Activated CD4-positive, alpha-beta T cell treated with anti-CD3 and anti-CD28 coated beads, Interleukin-2, amount 10 ng/mL, durations not matched to agents 24 days and 14 days (primary cell): Measurements from ENCODE around the gene CEMIP. TPM values are rescaled to one million over a fixed set of nuclear protein-coding genes. Genes with fewer than 3 reads are reported as not detected.

Experiments
- DNase-seq: peaks from one replicate; pipeline ENCODE4 v3.0.0; 2022
- H3K27ac Mint-ChIP-seq: one replicate; pipeline ENCODE4 v1.8.0; 2022; ENCODE audit warnings: mild to moderate bottlenecking, mixed read lengths
- H3K27me3 Mint-ChIP-seq: one replicate; pipeline ENCODE4 v1.8.0; 2022; ENCODE audit warnings: mixed read lengths
- H3K36me3 Mint-ChIP-seq: one replicate; pipeline ENCODE4 v1.8.0; 2022; ENCODE audit warnings: low read depth, mild to moderate bottlenecking, mixed read lengths
- H3K4me1 Mint-ChIP-seq: one replicate; pipeline ENCODE4 v1.8.0; 2021; ENCODE audit warnings: mixed read lengths
- H3K4me3 Mint-ChIP-seq: one replicate; pipeline ENCODE4 v1.8.0; 2022; ENCODE audit warnings: mild to moderate bottlenecking, moderate library complexity, mixed read lengths
- H3K9me3 Mint-ChIP-seq: one replicate; pipeline ENCODE4 v1.8.0; 2021; ENCODE audit warnings: mixed read lengths
- intact Hi-C: fragments of 100-400 bp; cut with micrococcal nuclease; formaldehyde crosslinking; loops from one replicate; pipeline ENCODE4 v1.15.1; 2023
- total RNA-seq: library from RNA; stranded (reverse); gene quantifications from 2 replicates; pipeline ENCODE4 v1.2.3, GENCODE V29; 2022

Gene CEMIP
- total RNA-seq, 1 donor from 2014 or later = not detected

GRCh38 chr15:80921736-80922410 lies 142.7 kb downstream of the CEMIP start:
- Mint-ChIP-seq H3K4me3 (no peak overlapping the region), H3K27ac (no peak overlapping the region), H3K27me3 (no peaks in the 10 kb centered on the region), H3K4me1 (peaks cover 14% of the 10 kb centered on the region), H3K9me3 (no peaks in the 10 kb centered on the region), H3K36me3 (no peaks in the 10 kb centered on the region)
- intact Hi-C loops = no loop called here
- DNase-seq = no peak

GRCh38 chr15:80923668-80924067 lies 144.5 kb downstream of the CEMIP start:
- H3K4me3 Mint-ChIP-seq = no peak overlapping the region
- no peak overlapping the region for H3K27ac Mint-ChIP-seq
- peaks cover 14% of the 10 kb centered on the region for H3K4me1 Mint-ChIP-seq
- no peaks in the 10 kb centered on the region for H3K9me3 Mint-ChIP-seq
- H3K36me3 Mint-ChIP-seq = no peaks in the 10 kb centered on the region
- H3K27me3 Mint-ChIP-seq = no peaks in the 10 kb centered on the region
- intact Hi-C loops = no loop called here
- DNase-seq = no peak

- H3K9me3 Mint-ChIP-seq = no peaks in the 10 kb centered on the region
- H3K36me3 Mint-ChIP-seq = no peaks in the 10 kb centered on the region
- H3K27ac Mint-ChIP-seq = no peak overlapping the region
- intact Hi-C loops = no loop called here
- no peak for DNase-seq
- no peaks in the 10 kb centered on the region for H3K27me3 Mint-ChIP-seq
- peaks cover 14% of the 10 kb centered on the region for H3K4me1 Mint-ChIP-seq
- no peak overlapping the region for H3K4me3 Mint-ChIP-seq
These were observed 145.1 kb downstream of the CEMIP start for GRCh38 chr15:80924278-80924677.

DNA sequence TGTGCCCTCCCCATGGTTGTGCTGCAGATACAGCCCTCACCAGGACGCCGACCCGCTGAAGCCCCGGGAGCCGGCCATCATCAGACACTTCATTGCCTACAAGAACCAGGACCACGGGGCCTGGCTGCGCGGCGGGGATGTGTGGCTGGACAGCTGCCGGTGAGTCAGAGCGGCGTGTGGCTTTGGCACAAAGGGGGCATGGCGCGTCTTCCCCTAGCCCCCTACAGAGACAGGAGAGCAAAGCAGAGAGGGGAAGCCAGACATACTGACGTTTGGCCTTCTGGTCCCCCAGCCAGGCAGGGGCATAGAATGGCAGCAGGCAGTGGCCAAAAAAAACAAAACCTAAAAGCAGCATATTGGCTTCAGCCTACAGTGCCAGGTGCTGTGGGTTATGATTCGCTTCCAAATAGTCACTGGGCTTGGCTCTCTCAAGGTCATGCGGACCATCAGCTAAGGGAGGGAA lies 146.5 kb downstream of the CEMIP start:
- Mint-ChIP-seq H3K36me3 (no peaks in the 10 kb centered on the region), H3K27ac (no peak overlapping the region), H3K27me3 (no peaks in the 10 kb centered on the region), H3K4me1 (peaks cover 5% of the 10 kb centered on the region), H3K9me3 (no peaks in the 10 kb centered on the region), H3K4me3 (no peak overlapping the region)
- intact Hi-C loops = no loop called here
- no peak for DNase-seq

GRCh38 chr15:80926126-80926525 lies 147.0 kb downstream of the CEMIP start:
- Mint-ChIP-seq H3K4me3 (no peak overlapping the region), H3K27ac (no peak overlapping the region), H3K36me3 (no peaks in the 10 kb centered on the region), H3K4me1 (peaks cover 1% of the 10 kb centered on the region), H3K9me3 (no peaks in the 10 kb centered on the region), H3K27me3 (no peaks in the 10 kb centered on the region)
- no peak for DNase-seq
- intact Hi-C loops = no loop called here

DNA sequence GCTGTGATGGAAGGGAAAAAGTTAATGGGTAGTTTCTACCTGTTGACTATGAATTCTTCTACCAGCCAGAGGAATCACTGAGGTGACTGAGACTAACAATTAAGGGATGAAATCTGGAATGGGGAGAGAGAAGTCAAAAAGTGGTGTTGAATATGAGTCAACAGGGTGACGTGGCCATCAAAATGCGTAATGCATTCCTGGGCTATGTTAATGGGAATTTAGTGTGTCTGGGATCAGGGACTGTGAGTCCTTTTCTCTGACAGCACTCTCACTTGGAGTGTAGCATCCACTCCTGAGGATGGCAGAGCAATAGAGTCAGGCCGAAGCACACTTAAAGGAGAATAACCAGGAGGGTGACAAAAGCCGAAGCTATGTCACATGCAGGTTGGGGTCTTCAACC lies 150.1 kb downstream of the CEMIP start:
- Mint-ChIP-seq H3K27me3 (no peaks in the 10 kb centered on the region), H3K9me3 (no peaks in the 10 kb centered on the region), H3K4me3 (no peak overlapping the region), H3K36me3 (no peaks in the 10 kb centered on the region), H3K27ac (no peak overlapping the region), H3K4me1 (no peaks in the 10 kb centered on the region)
- intact Hi-C loops = no loop called here
- DNase-seq = no peak

DNA sequence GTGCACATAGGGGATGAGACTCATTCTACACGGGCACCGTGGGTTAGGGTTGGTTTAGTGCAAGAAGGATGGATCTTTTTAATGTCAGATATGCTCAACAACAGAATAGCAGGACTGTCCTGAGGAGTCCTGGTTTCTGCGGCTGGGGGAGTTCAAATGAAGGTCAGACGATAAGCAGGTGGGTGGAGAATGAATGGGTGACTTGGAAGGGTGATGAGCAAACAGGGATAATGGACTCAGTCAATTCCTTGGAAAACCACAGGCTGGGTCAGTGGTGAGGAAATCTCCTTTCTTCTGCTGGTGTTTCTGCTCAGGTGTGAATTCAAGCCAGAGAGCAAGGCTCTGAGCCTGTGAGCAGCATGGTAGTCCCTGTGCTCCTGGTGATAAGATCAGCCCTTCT lies 150.5 kb downstream of the CEMIP start:
- peaks cover 4% of the 10 kb centered on the region for H3K4me1 Mint-ChIP-seq
- no peaks in the 10 kb centered on the region for H3K9me3 Mint-ChIP-seq
- no peaks in the 10 kb centered on the region for H3K27me3 Mint-ChIP-seq
- intact Hi-C loops = no loop called here
- no peak overlapping the region for H3K4me3 Mint-ChIP-seq
- no peak overlapping the region for H3K27ac Mint-ChIP-seq
- no peak for DNase-seq
- H3K36me3 Mint-ChIP-seq = no peaks in the 10 kb centered on the region

DNA sequence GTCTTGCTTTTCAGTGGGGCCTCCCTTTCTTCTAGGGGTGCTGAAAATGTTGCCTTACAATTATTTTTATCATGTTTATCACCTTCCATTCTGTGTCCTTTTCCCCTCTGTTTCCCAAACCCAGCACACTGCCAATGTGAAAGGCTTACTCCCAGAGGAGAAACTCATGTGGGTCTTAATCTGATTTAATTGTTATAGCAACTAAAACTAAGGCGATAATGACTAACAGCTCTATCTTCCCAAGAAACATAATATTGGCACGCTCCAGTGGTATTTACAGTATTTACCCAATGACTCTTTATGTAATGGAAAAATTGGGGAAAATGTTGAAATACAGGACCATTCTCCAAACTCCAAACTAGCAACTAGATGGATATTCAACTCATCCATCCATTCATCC lies 152.0 kb downstream of the CEMIP start:
- peaks cover 7% of the 10 kb centered on the region for H3K4me1 Mint-ChIP-seq
- no peaks in the 10 kb centered on the region for H3K27me3 Mint-ChIP-seq
- H3K36me3 Mint-ChIP-seq = no peaks in the 10 kb centered on the region
- no peaks in the 10 kb centered on the region for H3K9me3 Mint-ChIP-seq
- DNase-seq = no peak
- intact Hi-C loops = no loop called here
- H3K27ac Mint-ChIP-seq = no peak overlapping the region
- H3K4me3 Mint-ChIP-seq = no peak overlapping the region

DNA sequence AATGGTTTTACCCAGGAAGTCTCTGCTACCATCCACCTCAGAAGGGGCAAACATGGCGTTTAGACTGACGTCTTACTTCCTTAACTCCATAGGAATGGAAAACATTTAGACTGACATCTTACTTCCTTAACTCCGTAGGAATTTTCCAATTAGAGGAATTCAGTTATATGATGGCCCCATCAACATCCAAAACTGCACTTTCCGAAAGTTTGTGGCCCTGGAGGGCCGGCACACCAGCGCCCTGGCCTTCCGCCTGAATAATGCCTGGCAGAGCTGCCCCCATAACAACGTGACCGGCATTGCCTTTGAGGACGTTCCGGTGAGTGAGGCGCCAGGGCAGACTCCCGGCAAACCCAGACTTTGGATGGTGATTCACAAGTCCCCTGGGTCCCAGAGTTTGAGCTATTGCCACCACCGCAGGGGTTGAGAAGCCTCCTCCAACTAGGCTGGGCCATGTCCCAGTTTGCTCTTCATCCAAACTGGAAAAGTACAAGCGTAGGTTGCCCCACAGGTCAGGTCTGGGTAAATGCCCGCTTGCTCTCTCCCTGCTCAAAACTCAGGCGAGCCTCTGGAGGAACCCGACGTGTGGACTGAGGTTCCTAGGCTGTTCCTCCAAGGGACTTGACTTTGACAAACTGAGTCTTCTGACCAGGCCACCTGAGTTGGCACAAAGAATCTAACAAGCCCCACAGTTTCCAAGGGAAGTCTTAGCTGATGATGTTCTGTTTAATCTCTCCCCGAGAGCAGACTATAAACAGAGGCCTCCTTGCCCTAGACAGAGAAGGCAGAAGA lies 152.7 kb downstream of the CEMIP start:
- H3K9me3 Mint-ChIP-seq = no peaks in the 10 kb centered on the region
- no peak overlapping the region for H3K4me3 Mint-ChIP-seq
- H3K27ac Mint-ChIP-seq = no peak overlapping the region
- DNase-seq = no peak
- peaks cover 7% of the 10 kb centered on the region for H3K4me1 Mint-ChIP-seq
- intact Hi-C loops = no loop called here
- no peaks in the 10 kb centered on the region for H3K27me3 Mint-ChIP-seq
- H3K36me3 Mint-ChIP-seq = no peaks in the 10 kb centered on the region

- Mint-ChIP-seq H3K4me3 (no peak overlapping the region), H3K36me3 (no peaks in the 10 kb centered on the region), H3K27ac (no peak overlapping the region), H3K9me3 (no peaks in the 10 kb centered on the region), H3K4me1 (peaks cover 7% of the 10 kb centered on the region), H3K27me3 (no peaks in the 10 kb centered on the region)
- DNase-seq = no peak
- intact Hi-C loops = no loop called here
These were observed 153.3 kb downstream of the CEMIP start for GRCh38 chr15:80932513-80932815.

- H3K36me3 Mint-ChIP-seq = no peaks in the 10 kb centered on the region
- H3K9me3 Mint-ChIP-seq = no peaks in the 10 kb centered on the region
- H3K4me3 Mint-ChIP-seq = no peak overlapping the region
These were observed 153.8 kb downstream of the CEMIP start for GRCh38 chr15:80932989-80933388.

GRCh38 chr15:80934761-80935221 lies 155.6 kb downstream of the CEMIP start:
- DNase-seq = no peak
- Mint-ChIP-seq H3K36me3 (no peaks in the 10 kb centered on the region), H3K27ac (no peak overlapping the region), H3K4me3 (no peak overlapping the region), H3K9me3 (no peaks in the 10 kb centered on the region), H3K27me3 (no peaks in the 10 kb centered on the region), H3K4me1 (peaks cover 7% of the 10 kb centered on the region)
- intact Hi-C loops = no loop called here

More at GRCh38 chr15:80932989-80933388, 153.8 kb downstream of the CEMIP start:
- H3K27me3 Mint-ChIP-seq = no peaks in the 10 kb centered on the region
- no peak overlapping the region for H3K27ac Mint-ChIP-seq
- H3K4me1 Mint-ChIP-seq = peaks cover 7% of the 10 kb centered on the region
- DNase-seq = no peak
- intact Hi-C loops = no loop called here

DNA sequence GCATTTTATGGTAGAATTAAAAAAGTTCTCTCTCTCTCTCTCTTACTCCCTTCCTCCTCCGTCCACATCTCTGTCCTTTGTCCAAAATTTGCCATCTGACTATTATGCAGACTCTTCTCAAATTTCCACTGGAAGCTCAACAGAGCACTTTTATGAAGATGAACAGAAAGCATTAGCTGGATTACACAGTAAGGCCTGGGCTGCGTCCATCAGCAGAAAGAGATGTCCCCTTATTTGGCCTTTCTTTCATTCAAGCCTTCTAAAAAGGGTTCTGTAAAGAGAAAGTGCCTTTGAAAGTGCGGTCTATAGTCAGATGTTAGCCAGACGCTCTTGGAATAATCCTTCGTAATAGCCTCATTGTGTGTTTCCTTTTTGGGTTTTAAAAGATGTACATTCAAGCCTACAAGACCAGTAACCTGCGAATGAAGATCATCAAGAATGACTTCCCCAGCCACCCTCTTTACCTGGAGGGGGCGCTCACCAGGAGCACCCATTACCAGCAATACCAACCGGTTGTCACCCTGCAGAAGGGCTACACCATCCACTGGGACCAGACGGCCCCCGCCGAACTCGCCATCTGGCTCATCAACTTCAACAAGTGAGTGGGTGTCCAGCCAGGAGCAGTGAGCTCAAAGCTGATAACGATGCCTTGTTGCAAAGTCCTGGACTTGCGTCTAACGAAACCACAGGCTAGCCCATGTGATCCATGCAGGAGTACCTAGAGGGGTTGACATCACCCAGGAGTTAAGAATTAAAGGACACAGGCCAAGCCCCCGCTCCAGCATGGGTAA lies 157.3 kb downstream of the CEMIP start:
- intact Hi-C loops = no loop called here

DNA sequence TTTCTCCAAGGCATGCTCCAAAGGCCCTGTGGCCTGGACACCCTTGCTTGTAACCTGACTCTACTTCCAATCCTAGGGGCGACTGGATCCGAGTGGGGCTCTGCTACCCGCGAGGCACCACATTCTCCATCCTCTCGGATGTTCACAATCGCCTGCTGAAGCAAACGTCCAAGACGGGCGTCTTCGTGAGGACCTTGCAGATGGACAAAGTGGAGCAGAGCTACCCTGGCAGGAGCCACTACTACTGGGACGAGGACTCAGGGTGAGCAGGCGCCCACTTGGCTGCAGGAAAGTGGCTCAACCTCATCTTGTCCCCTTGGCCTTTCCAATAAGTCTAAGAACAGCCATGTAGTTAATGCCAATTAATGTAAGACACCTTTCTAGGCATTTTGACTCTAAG lies 158.5 kb downstream of the CEMIP start:
- DNase-seq = no peak
- H3K27ac Mint-ChIP-seq = no peak overlapping the region
- intact Hi-C loops = no loop called here
- H3K9me3 Mint-ChIP-seq = no peaks in the 10 kb centered on the region
- H3K36me3 Mint-ChIP-seq = no peaks in the 10 kb centered on the region
- H3K4me3 Mint-ChIP-seq = no peak overlapping the region
- H3K4me1 Mint-ChIP-seq = peaks cover 7% of the 10 kb centered on the region
- H3K27me3 Mint-ChIP-seq = no peaks in the 10 kb centered on the region

More for the DNA sequence above, 157.3 kb downstream of the CEMIP start:
- no peak for DNase-seq
- no peaks in the 10 kb centered on the region for H3K9me3 Mint-ChIP-seq
- no peaks in the 10 kb centered on the region for H3K27me3 Mint-ChIP-seq
- no peak overlapping the region for H3K27ac Mint-ChIP-seq
- no peaks in the 10 kb centered on the region for H3K36me3 Mint-ChIP-seq
- no peak overlapping the region for H3K4me3 Mint-ChIP-seq
- H3K4me1 Mint-ChIP-seq = peaks cover 7% of the 10 kb centered on the region
